AG04449 (cell line): ENCODE measurements around the gene GFER.

ENCODE experiments used
- CTCF ChIA-PET: fragments of 350-600 bp; formaldehyde crosslinking; extraction: SDS; loops from one replicate; lab custom pipeline; 2021; ENCODE audit warnings: antibody characterized with exemption; lab: Yijun Ruan, JAX
- POLR2A ChIA-PET: fragments of 400-600, 350-600 bp; formaldehyde crosslinking; extraction: SDS; loops from one replicate; lab custom pipeline; 2020; ENCODE audit warnings: antibody characterized with exemption, inconsistent platforms; lab: Yijun Ruan, JAX
- DNase-seq: peaks from one replicate; pipeline ENCODE4 v3.0.0-alpha.2; 2010; ENCODE audit warnings: low read depth, low spot score
- H3K4me3 ChIP-seq: 2 replicates; pipeline ENCODE4 v1.5.1; 2011; ENCODE audit warnings: low read depth, mild to moderate bottlenecking, control low read depth, low read length
- CTCF ChIP-seq: IDR thresholded peaks from one replicate; pipeline ENCODE4 v1.5.1; 2011; ENCODE audit warnings: mild to moderate bottlenecking, moderate library complexity, low read length, control low read depth, inconsistent platforms; ENCODE audit not compliant: insufficient read depth; ENCODE audit errors: missing control alignments

Gene GFER

GRCh38 chr16:2037115-2037514 lies 53.1 kb downstream of the GFER start:
- ChIA-PET POLR2A (no interaction called here), CTCF (no interaction called here)
- no peak for DNase-seq
- no peak for TF ChIP-seq CTCF
- H3K4me3 ChIP-seq: no peak overlapping the region
